Islet of Langerhans (tissue), 1 donor: ENCODE measurements around the gene CERT1.
A peak's percentile ranks its signal among the peaks of the same experiment; 100 is the strongest.
"Not testable (repeated sequence)": the region's sequence is repeated elsewhere in the genome, so short reads cannot be mapped to it uniquely, and the experiment has no call there.

Experiments
- FAIRE-seq: peaks from one replicate; lab custom pipeline; 2011; peaks lifted over from hg19 to GRCh38; lab: Jason Lieb, UNC

CERT1 gene

GRCh38 chr5:75342836-75343235, 168.6 kb downstream of the CERT1 start:
- no peak for FAIRE-seq

- FAIRE-seq, result peak; percentile 43
These were observed 169.5 kb downstream of the CERT1 start for GRCh38 chr5:75341934-75342333.

GRCh38 chr5:75340714-75341478, 170.5 kb downstream of the CERT1 start:
- FAIRE-seq, result no peak

GRCh38 chr5:75338408-75338807, 173.0 kb downstream of the CERT1 start:
- no peak for FAIRE-seq

GRCh38 chr5:75337366-75338021, 173.9 kb downstream of the CERT1 start:
- no peak for FAIRE-seq

GRCh38 chr5:75336615-75337336, 174.7 kb downstream of the CERT1 start, which contains the start of gene HMGCR:
TSS of gene HMGCR (plus strand) at chr5:75337220. CDS start at chr5:75342606, 5,386 bp downstream.
- FAIRE-seq, result peak; percentile 94

GRCh38 chr5:75335952-75336614, 175.3 kb downstream of the CERT1 start:
- no peak for FAIRE-seq

- no peak for FAIRE-seq
These were observed 175.9 kb downstream of the CERT1 start for GRCh38 chr5:75335486-75335885.

- FAIRE-seq, result not testable (repeated sequence)
These were observed 177.0 kb downstream of the CERT1 start for GRCh38 chr5:75334413-75334812.

GRCh38 chr5:75333759-75334158, 177.7 kb downstream of the CERT1 start:
- not testable (repeated sequence) for FAIRE-seq

- no peak for FAIRE-seq
These were observed 180.0 kb downstream of the CERT1 start for GRCh38 chr5:75331095-75332090.

GRCh38 chr5:75330404-75330803, 181.0 kb downstream of the CERT1 start:
- no peak for FAIRE-seq
